ENCODE measurements around the gene MYD88. TPM values are rescaled to one million over a fixed set of nuclear protein-coding genes. Genes with fewer than 3 reads are reported as not detected.

MYD88 gene
- polyA plus RNA-seq (ENCODE audit: insufficient read length in 4 of 4) = 10 to 100 TPM; 24.7 to 28.1 (median 25.1) TPM

DNA sequence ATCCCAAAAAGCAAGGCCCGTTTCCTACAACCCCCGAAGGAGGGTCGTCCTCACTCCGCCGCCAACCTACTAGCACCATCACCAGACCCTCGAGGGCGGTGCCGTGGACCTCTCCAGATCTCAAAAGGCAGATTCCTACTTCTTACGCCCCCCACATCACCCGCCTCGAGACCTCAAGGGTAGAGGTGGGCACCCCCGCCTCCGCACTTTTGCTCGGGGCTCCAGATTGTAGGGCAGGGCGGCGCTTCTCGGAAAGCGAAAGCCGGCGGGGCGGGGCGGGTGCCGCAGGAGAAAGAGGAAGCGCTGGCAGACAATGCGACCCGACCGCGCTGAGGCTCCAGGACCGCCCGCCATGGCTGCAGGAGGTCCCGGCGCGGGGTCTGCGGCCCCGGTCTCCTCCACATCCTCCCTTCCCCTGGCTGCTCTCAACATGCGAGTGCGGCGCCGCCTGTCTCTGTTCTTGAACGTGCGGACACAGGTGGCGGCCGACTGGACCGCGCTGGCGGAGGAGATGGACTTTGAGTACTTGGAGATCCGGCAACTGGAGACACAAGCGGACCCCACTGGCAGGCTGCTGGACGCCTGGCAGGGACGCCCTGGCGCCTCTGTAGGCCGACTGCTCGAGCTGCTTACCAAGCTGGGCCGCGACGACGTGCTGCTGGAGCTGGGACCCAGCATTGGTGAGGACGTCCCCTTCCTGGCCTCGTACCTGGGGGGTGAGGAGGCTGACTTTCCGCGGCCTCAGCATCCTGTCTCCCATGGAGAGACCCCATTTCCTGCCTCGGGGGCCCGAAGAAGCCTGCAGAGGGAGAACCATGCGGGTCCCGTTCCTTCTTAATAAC lies at the start of gene MYD88:
MYD88 (plus strand) TSS at position 313 of the 842 bp plus-strand sequence; CDS start at position 353, 40 bp downstream.
- DNase-seq (ENCODE audit: low read depth in 4 of 4, low spot score in 2 of 4) = peak in 3 of 4 donors; percentile 29 to 50 (median 32)

DNA sequence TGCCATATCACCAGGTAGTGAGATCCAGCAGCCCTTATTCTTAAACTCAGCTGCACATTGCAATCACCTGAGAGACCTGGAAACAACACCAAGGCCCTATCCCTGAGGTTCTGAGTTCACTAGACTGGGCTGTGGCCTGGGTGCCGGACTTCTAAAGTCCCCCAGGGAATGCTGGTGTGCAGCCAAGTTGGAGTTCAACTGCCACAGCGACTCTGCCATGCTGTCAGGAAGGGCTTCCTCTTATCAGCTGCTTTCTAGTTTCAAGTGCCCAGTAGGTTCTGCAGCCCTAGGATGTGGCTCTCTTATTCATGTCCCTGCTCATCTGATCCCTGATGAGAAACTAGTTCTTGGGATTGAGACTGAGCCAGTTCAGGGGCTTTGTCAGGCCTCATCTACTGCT lies 49.3 kb upstream of the MYD88 start:
- DNase-seq (ENCODE audit: low read depth in 4 of 4, low spot score in 2 of 4) = no peak

- no peak for DNase-seq (ENCODE audit: low read depth in 4 of 4, low spot score in 2 of 4)
Measured at GRCh38 chr3:38090453-38090852, 48.0 kb upstream of the MYD88 start.

GRCh38 chr3:38094999-38095398 lies 43.5 kb upstream of the MYD88 start:
- DNase-seq (ENCODE audit: low read depth in 4 of 4, low spot score in 2 of 4) = no peak

GRCh38 chr3:38095669-38096483 lies 42.6 kb upstream of the MYD88 start:
- DNase-seq (ENCODE audit: low read depth in 4 of 4, low spot score in 2 of 4) = no peak

DNA sequence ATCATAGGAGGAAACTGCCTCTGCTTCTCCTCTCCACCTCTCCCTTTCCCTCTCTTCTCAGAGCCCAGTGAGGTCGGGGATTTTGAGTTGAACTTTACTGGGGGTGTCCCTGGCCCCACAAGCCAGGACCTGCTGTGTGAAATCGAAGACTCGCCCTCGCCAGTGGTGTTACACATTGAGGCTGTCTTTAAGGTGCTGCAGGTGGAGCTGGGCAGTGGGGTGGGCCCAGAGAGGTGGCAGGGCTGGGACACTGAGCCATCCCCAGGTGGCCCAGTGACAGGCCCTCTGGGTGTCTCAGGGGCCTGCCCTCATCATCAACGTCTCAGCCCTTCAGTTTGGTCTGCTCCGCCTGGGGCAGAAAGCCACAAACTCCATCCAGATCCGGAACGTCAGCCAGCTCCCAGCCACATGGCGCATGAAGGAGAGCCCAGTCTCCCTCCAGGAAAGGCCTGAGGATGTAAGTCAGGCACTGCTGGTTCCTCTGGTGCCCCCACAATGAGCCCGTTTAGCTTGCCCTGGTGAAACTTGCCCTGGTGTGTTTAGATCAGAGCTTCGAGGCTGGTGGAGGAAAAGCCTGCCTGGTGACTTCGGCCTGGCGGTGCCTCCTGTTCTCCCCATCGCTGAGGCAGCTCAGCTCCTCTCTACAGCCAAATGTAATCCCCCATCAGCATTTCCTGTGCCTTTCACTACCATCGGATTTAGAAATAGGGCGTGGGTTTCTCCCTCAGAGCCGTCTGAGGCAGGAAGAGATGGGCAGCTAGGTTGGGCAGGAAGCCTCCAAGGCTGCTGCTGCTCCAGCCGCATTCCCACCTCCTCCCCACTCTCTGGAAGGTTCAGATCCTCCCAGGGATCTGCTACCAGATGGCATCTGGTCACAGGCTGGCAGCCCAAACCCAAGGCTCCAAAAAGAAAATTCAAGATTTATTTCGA lies 40.8 kb upstream of the MYD88 start:
- no peak for DNase-seq (ENCODE audit: low read depth in 4 of 4, low spot score in 2 of 4)

DNA sequence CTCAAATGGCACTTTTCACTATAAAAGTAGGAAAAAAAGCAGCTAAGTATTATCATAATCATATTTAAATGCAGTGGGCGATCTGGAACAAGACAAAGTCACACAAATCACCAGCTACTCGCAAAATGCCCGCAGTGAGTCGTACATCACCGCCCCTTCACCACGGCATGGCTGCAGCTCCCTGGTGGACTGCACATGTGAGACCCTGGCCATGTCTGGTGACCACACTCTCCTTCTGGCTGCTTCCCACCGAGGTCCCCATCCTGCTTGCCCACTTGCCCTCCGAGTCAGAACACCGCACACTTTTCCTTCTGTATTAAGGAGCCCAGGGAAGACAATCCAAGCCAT lies 40.1 kb upstream of the MYD88 start:
- no peak for DNase-seq (ENCODE audit: low read depth in 4 of 4, low spot score in 2 of 4)

GRCh38 chr3:38099518-38099917 lies 38.9 kb upstream of the MYD88 start:
- DNase-seq (ENCODE audit: low read depth in 4 of 4, low spot score in 2 of 4) = no peak

- no peak for DNase-seq (ENCODE audit: low read depth in 4 of 4, low spot score in 2 of 4)
Measured at GRCh38 chr3:38100498-38100897, 38.0 kb upstream of the MYD88 start.

GRCh38 chr3:38101811-38102443 lies 36.5 kb upstream of the MYD88 start:
- DNase-seq (ENCODE audit: low read depth in 4 of 4, low spot score in 2 of 4) = no peak

DNA sequence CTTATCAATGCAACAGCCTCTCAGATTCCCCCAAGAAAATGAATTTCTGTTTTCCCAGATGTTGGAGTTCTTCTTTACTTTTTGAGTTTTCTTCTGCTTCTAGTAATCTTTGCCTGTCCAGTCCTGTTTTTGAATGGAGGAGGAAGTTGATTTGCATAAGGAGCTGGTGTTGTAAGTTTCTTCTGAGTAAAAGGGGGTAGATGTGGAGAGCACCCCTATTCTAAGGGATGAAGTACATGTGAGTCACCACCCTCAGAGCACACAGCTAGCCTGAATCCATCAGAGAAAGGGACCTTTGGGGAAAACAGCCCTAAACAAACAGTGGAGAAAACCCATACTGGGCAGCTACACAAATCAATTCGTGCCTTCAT lies 36.0 kb upstream of the MYD88 start:
- DNase-seq (ENCODE audit: low read depth in 4 of 4, low spot score in 2 of 4) = no peak

- DNase-seq (ENCODE audit: low read depth in 4 of 4, low spot score in 2 of 4) = no peak
Measured at GRCh38 chr3:38105525-38105924, 32.9 kb upstream of the MYD88 start.

GRCh38 chr3:38107911-38108648 lies 30.4 kb upstream of the MYD88 start:
- DNase-seq (ENCODE audit: low read depth in 4 of 4, low spot score in 2 of 4) = no peak

GRCh38 chr3:38108649-38109579 lies 29.5 kb upstream of the MYD88 start:
- no peak for DNase-seq (ENCODE audit: low read depth in 4 of 4, low spot score in 2 of 4)

DNA sequence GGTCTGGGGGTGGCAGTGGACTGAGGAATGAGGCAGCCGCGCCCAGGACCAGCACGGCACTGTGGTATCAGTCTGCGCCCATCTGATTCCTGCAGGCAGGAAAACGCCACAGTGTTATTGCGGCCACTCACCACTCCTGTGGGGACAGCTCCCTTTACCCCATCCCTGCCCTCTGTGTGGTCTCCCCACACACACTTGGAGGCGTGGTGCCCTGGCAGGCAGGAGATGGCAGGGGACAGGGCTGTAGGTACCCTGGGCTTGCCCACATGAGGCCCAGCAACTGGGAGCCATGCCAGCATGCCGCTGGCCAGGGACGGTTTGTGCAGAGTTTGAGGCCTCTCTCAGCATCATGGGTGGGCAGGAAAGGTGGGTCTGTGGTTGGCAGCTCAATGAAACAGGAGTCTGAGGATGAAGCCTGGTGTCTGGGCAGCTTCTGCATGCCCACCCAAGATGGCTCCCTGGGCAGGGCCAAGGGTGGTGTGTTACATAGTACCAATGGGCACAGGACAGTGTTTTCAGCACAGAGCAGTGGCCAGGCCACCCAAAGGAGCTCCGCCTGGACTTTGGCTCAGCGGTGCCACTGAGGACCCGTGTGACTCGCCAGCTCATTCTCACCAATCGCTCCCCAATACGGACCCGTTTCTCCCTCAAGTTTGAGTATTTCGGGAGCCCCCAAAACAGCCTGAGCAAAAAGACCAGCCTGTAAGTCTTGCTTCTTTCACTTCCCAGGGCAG lies 28.7 kb upstream of the MYD88 start:
- DNase-seq (ENCODE audit: low read depth in 4 of 4, low spot score in 2 of 4) = no peak

DNA sequence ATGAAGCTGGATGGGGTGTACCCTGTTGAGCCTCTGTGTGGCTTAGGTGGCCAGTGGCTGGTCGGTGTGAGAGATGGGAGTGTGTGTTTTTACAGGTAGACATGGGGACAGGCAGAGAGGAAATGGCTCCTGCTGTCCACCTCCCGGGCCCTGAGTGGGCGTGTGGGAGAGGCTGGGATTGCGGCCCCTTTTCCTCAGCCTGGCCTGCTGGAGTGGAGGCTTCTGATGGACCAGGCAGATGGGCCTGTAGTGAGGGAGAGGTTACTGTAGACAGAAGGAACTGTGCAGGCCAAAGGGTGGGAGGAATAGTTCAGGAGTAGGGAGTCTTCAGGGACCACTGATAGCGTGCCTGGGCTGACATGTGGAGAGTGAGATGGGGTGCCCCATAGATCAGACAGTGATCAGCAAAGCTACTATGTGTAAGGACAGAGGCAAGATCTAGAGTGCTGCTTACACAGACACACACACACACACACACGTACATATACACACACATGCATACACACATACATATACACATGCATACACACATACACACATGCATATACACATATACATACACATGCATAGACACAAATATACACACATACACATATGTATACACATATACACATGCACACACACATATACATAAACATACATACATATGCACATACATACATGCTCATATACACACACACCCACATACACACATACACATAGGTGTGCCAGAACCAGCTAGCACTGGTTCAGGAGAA lies 28.0 kb upstream of the MYD88 start:
- no peak for DNase-seq (ENCODE audit: low read depth in 4 of 4, low spot score in 2 of 4)

GRCh38 chr3:38111201-38111600 lies 27.3 kb upstream of the MYD88 start:
- no peak for DNase-seq (ENCODE audit: low read depth in 4 of 4, low spot score in 2 of 4)
